SK-N-SH (cell line): ENCODE results near the gene GRK3. TPM values are rescaled to one million over a fixed set of nuclear protein-coding genes. Genes with fewer than 3 reads are reported as not detected.

Experiments used
- CTCF ChIA-PET: fragments of 300-600, 350-600 bp; formaldehyde crosslinking; extraction: SDS; loops from one replicate; lab custom pipeline; 2021; lab: Yijun Ruan, JAX
- POLR2A ChIA-PET: fragments of 350-600 bp; sonication (Branson Sonifier 250); formaldehyde crosslinking; extraction: SDS; loops from one replicate; lab custom pipeline; 2020; ENCODE audit warnings: antibody characterized with exemption, inconsistent platforms; lab: Yijun Ruan, JAX
- DNase-seq: peaks from one replicate; pipeline ENCODE4 v3.0.0; 2012
- H2AFZ ChIP-seq: fragments of 200-600 bp; sonication (generic); 2 replicates; pipeline ENCODE4 v1.8.1; 2016; ENCODE audit warnings: antibody characterized with exemption, mild to moderate bottlenecking, low read depth
- H3F3A ChIP-seq: fragments of 200-600 bp; sonication (generic); replicated peaks from 2 replicates; pipeline ENCODE3; 2016; ENCODE audit warnings: antibody characterized with exemption, mild to moderate bottlenecking; ENCODE audit not compliant: insufficient read depth
- H3K27ac ChIP-seq, 2 experiments: fragments of 200-500 bp in 1 of 2; fragments of 200-600 bp in 1 of 2; sonication (Bioruptor generic) in 1 of 2; sonication (generic), shearing (Covaris generic) in 1 of 2; 2 replicates each; pipeline versions ENCODE4 v1.5.1 to v1.6.1; 2014 to 2016; ENCODE audit warnings: low read depth in 2 of 2, inconsistent platforms in 1 of 2, low read length in 1 of 2, mild to moderate bottlenecking in 1 of 2, mixed read lengths in 1 of 2
- H3K27me3 ChIP-seq: fragments of 200-600 bp; sonication (generic), shearing (Covaris generic); 2 replicates; pipeline ENCODE4 v1.6.1; 2016; ENCODE audit warnings: mixed run types; ENCODE audit not compliant: insufficient read depth
- H3K36me3 ChIP-seq, 2 experiments: fragments of 200-500 bp in 1 of 2; fragments of 200-600 bp in 1 of 2; sonication (Bioruptor generic) in 1 of 2; sonication (generic) in 1 of 2; replicated peaks in 1 of 2; 2 replicates each; pipeline versions ENCODE3 to v1.5.1; 2014 to 2016; ENCODE audit warnings: low read length in 1 of 2, mild to moderate bottlenecking in 1 of 2; ENCODE audit not compliant: insufficient read depth in 2 of 2, control insufficient read depth in 1 of 2
- H3K4me1 ChIP-seq, 2 experiments: fragments of 200-500 bp in 1 of 2; fragments of 200-600 bp in 1 of 2; sonication (Bioruptor generic) in 1 of 2; sonication (generic), shearing (Covaris generic) in 1 of 2; 2 replicates each; pipeline versions ENCODE4 v1.5.1 to v1.6.1; 2014 to 2016; ENCODE audit warnings: low read depth in 1 of 2, low read length in 1 of 2, mixed run types in 1 of 2; ENCODE audit not compliant: insufficient read depth in 2 of 2, control insufficient read depth in 1 of 2
- H3K4me2 ChIP-seq: fragments of 200-600 bp; sonication (generic), shearing (Covaris generic); 2 replicates; pipeline ENCODE4 v1.6.1; 2017; ENCODE audit warnings: mixed run types
- H3K4me3 ChIP-seq, 2 experiments: fragments of 200-500 bp in 1 of 2; fragments of 200-600 bp in 1 of 2; sonication (Bioruptor generic) in 1 of 2; sonication (generic), shearing (Covaris generic) in 1 of 2; 2 replicates each; pipeline versions ENCODE4 v1.5.1 to v1.8.1; 2014 to 2016; ENCODE audit warnings: low read depth in 2 of 2, inconsistent platforms in 1 of 2, low read length in 1 of 2, mild to moderate bottlenecking in 1 of 2, mixed read lengths in 1 of 2, moderate library complexity in 1 of 2
- H3K79me2 ChIP-seq: fragments of 200-600 bp; sonication (generic); 2 replicates; pipeline ENCODE4 v1.8.1; 2017; ENCODE audit warnings: mild to moderate bottlenecking; ENCODE audit not compliant: insufficient read depth
- H3K9ac ChIP-seq: fragments of 200-600 bp; sonication (generic); 2 replicates; pipeline ENCODE4 v1.6.1; 2017; ENCODE audit warnings: mixed run types
- H3K9me2 ChIP-seq: fragments of 200-600 bp; sonication (generic); 2 replicates; pipeline ENCODE4 v1.6.1; 2017; ENCODE audit warnings: mixed run types
- H3K9me3 ChIP-seq: fragments of 200-600 bp; sonication (generic); 2 replicates; pipeline ENCODE4 v1.6.1; 2017; ENCODE audit warnings: mixed run types, mild to moderate bottlenecking, moderate library complexity
- H4K20me1 ChIP-seq: fragments of 200-600 bp; sonication (generic); 2 replicates; pipeline ENCODE4 v1.6.1; 2017; ENCODE audit warnings: mild to moderate bottlenecking, mixed run types; ENCODE audit not compliant: insufficient read depth
- ELF1 ChIP-seq: IDR thresholded peaks from 2 replicates; pipeline ENCODE4 v1.4.0; 2012
- EP300 ChIP-seq, 2 experiments: IDR thresholded peaks; 2 replicates each; pipeline versions ENCODE4 v1.4.0 to v1.6.1; 2012; ENCODE audit warnings: borderline replicate concordance in 1 of 2, low read depth in 1 of 2, low read length in 1 of 2
- FOXJ3 ChIP-seq: sonication (generic); formaldehyde crosslinking; IDR thresholded peaks from 2 replicates; pipeline ENCODE4 v1.5.1; 2020; ENCODE audit warnings: mild to moderate bottlenecking, missing genetic modification reagents
- FOXM1 ChIP-seq: IDR thresholded peaks from 2 replicates; pipeline ENCODE4 v1.4.0; 2012; ENCODE audit warnings: low read depth, mild to moderate bottlenecking
- JUND ChIP-seq: IDR thresholded peaks from 2 replicates; pipeline ENCODE4 v1.4.0; 2012
- MXI1 ChIP-seq: IDR thresholded peaks from 2 replicates; pipeline ENCODE4 v1.6.1; 2012; ENCODE audit warnings: mild to moderate bottlenecking, low read depth, low read length, improper control_type of control experiment
- NFIC ChIP-seq: IDR thresholded peaks from 2 replicates; pipeline ENCODE4 v1.4.0; 2012; ENCODE audit warnings: borderline replicate concordance
- NRF1 ChIP-seq: IDR thresholded peaks from 2 replicates; pipeline ENCODE4 v1.6.1; 2012; ENCODE audit warnings: low read depth, mild to moderate bottlenecking, low read length
- RAD21 ChIP-seq: IDR thresholded peaks from 2 replicates; pipeline ENCODE4 v1.6.1; 2012; ENCODE audit warnings: mild to moderate bottlenecking, low read length
- RCOR1 ChIP-seq: fragments of 150-350 bp; IDR thresholded peaks from 2 replicates; pipeline ENCODE4 v1.6.1; 2017; ENCODE audit warnings: antibody characterized with exemption, low read length
- SIN3A ChIP-seq: IDR thresholded peaks from 2 replicates; pipeline ENCODE4 v1.6.1; 2012; ENCODE audit warnings: low read depth, mild to moderate bottlenecking, low read length, moderate library complexity, borderline replicate concordance
- SMC3 ChIP-seq: IDR thresholded peaks from 2 replicates; pipeline ENCODE4 v1.6.1; 2012; ENCODE audit warnings: low read depth, low read length, improper control_type of control experiment
- TCF12 ChIP-seq: IDR thresholded peaks from 2 replicates; pipeline ENCODE4 v1.4.0; 2012
- YY1 ChIP-seq: IDR thresholded peaks from 2 replicates; pipeline ENCODE4 v1.4.0; 2012; ENCODE audit warnings: low read depth, mild to moderate bottlenecking
- WGBS: methylation state at CpG from one replicate; pipeline ENCODE4 v1.1.6; 2017; ENCODE audit warnings: low lambda C conversion rate; 5-methylcytosine and 5-hydroxymethylcytosine counted together
- polyA plus RNA-seq, 3 experiments: library from polyadenylated mRNA; depleted of rRNA; stranded (reverse); fragments of >200 nt; gene quantifications; 2 replicates each; pipeline ENCODE4 v1.2.3, GENCODE V29; 2012
- TF ChIP-seq, protein P1 (sequence below): fragments of 150-350 bp; IDR thresholded peaks from 2 replicates; pipeline ENCODE4 v1.6.1; 2017; ENCODE audit warnings: antibody characterized with exemption, low read length, low read depth, borderline replicate concordance
- TF ChIP-seq, protein P2 (sequence below): IDR thresholded peaks from 2 replicates; pipeline ENCODE4 v1.4.0; 2012; ENCODE audit warnings: low read depth, borderline replicate concordance
- TF ChIP-seq, protein P3 (sequence below): fragments of 150-350 bp; IDR thresholded peaks from 2 replicates; pipeline ENCODE4 v1.6.1; 2016; ENCODE audit warnings: mild to moderate bottlenecking, low read depth, low read length
- TF ChIP-seq, protein P4 (sequence below): fragments of 200-600 bp; sonication (generic); IDR thresholded peaks from 2 replicates; pipeline ENCODE4 v1.6.1; 2017; ENCODE audit warnings: antibody characterized with exemption, mild to moderate bottlenecking, moderate library complexity
- TF ChIP-seq, protein P5 (sequence below): IDR thresholded peaks from 2 replicates; pipeline ENCODE4 v1.4.0; 2012; ENCODE audit warnings: low read depth, borderline replicate concordance
- TF ChIP-seq, protein P6 (sequence below): IDR thresholded peaks from 2 replicates; pipeline ENCODE4 v1.4.0; 2012; ENCODE audit warnings: low read depth

Gene GRK3
- polyA plus RNA-seq, 1 of the 3 experiments (the other 2 are of a cell fraction), result 1.3 TPM

DNA sequence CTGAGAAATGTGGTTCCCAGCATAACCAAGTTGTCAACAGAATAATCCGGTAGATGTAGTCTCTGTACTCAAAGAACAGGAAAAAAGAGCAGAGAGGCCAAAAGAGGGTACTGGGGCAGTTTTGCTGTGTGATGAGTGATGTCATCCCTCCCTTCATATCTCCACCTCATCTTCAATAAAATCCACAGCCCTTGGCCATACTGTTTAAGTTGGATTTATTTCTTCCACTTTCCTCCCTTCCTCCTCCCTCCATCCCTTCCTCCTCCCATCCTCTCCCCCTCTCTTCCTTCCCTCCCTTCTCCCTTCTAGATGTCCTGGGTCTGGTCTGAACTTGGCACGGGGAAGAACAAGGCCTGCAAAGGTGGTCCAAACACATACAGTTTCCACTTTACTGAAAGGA lies 18.2 kb upstream of the GRK3 start:
- Histone ChIP-seq H3K9me3 (no peaks in the 10 kb centered on the region), H3K4me2 (no peak overlapping the region), H2AFZ (no peak overlapping the region), H3K27ac (0 out of 4 replicates have a peak overlapping the region, but pooled peaks of 1 of the 2 experiments have one; percentile 21), H3K79me2 (no peaks in the 10 kb centered on the region), H4K20me1 (no peaks in the 10 kb centered on the region), H3K9me2 (no peaks in the 10 kb centered on the region), H3K4me1 (no peaks in the 10 kb centered on the region; a peak in 2 of 4 replicates), H3K4me3 (no peak overlapping the region), H3K27me3 (no peaks in the 10 kb centered on the region), H3K9ac (no peak overlapping the region), H3F3A (peaks cover 17% of the 10 kb centered on the region), H3K36me3 (no peaks in the 10 kb centered on the region)
- POLR2A ChIA-PET, result no interaction called here
- CTCF ChIA-PET, result interaction anchor here (1.0 kb wide), 1 partner anchor 227 kb away, joined by 4 read pairs; no protein-coding TSS in a partner anchor
- TF ChIP-seq, protein P1, sequence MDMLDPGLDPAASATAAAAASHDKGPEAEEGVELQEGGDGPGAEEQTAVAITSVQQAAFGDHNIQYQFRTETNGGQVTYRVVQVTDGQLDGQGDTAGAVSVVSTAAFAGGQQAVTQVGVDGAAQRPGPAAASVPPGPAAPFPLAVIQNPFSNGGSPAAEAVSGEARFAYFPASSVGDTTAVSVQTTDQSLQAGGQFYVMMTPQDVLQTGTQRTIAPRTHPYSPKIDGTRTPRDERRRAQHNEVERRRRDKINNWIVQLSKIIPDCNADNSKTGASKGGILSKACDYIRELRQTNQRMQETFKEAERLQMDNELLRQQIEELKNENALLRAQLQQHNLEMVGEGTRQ, result no peak
- TF ChIP-seq NRF1 (no peak), YY1 (no peak), MXI1 (no peak), SMC3 (no peak), SIN3A (no peak), JUND (no peak), RAD21 (no peak), FOXM1 (no peak), RCOR1 (no peak), NFIC (no peak), EP300 (IDR thresholded peaks at IDR 0.05; ENCODE audit: borderline replicate concordance in 1 of 2, low read depth in 1 of 2, low read length in 1 of 2) (no peak), TCF12 (no peak), ELF1 (no peak), FOXJ3 (CRISPR knock-in tag) (no peak)
- TF ChIP-seq, protein P2, sequence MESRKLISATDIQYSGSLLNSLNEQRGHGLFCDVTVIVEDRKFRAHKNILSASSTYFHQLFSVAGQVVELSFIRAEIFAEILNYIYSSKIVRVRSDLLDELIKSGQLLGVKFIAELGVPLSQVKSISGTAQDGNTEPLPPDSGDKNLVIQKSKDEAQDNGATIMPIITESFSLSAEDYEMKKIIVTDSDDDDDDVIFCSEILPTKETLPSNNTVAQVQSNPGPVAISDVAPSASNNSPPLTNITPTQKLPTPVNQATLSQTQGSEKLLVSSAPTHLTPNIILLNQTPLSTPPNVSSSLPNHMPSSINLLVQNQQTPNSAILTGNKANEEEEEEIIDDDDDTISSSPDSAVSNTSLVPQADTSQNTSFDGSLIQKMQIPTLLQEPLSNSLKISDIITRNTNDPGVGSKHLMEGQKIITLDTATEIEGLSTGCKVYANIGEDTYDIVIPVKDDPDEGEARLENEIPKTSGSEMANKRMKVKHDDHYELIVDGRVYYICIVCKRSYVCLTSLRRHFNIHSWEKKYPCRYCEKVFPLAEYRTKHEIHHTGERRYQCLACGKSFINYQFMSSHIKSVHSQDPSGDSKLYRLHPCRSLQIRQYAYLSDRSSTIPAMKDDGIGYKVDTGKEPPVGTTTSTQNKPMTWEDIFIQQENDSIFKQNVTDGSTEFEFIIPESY, result no peak
- TF ChIP-seq, protein P3, sequence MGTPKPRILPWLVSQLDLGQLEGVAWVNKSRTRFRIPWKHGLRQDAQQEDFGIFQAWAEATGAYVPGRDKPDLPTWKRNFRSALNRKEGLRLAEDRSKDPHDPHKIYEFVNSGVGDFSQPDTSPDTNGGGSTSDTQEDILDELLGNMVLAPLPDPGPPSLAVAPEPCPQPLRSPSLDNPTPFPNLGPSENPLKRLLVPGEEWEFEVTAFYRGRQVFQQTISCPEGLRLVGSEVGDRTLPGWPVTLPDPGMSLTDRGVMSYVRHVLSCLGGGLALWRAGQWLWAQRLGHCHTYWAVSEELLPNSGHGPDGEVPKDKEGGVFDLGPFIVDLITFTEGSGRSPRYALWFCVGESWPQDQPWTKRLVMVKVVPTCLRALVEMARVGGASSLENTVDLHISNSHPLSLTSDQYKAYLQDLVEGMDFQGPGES, result no peak
- TF ChIP-seq, protein P4, sequence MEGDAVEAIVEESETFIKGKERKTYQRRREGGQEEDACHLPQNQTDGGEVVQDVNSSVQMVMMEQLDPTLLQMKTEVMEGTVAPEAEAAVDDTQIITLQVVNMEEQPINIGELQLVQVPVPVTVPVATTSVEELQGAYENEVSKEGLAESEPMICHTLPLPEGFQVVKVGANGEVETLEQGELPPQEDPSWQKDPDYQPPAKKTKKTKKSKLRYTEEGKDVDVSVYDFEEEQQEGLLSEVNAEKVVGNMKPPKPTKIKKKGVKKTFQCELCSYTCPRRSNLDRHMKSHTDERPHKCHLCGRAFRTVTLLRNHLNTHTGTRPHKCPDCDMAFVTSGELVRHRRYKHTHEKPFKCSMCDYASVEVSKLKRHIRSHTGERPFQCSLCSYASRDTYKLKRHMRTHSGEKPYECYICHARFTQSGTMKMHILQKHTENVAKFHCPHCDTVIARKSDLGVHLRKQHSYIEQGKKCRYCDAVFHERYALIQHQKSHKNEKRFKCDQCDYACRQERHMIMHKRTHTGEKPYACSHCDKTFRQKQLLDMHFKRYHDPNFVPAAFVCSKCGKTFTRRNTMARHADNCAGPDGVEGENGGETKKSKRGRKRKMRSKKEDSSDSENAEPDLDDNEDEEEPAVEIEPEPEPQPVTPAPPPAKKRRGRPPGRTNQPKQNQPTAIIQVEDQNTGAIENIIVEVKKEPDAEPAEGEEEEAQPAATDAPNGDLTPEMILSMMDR, result no peak
- TF ChIP-seq, protein P5, sequence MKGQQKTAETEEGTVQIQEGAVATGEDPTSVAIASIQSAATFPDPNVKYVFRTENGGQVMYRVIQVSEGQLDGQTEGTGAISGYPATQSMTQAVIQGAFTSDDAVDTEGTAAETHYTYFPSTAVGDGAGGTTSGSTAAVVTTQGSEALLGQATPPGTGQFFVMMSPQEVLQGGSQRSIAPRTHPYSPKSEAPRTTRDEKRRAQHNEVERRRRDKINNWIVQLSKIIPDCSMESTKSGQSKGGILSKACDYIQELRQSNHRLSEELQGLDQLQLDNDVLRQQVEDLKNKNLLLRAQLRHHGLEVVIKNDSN, result no peak
- TF ChIP-seq, protein P6, sequence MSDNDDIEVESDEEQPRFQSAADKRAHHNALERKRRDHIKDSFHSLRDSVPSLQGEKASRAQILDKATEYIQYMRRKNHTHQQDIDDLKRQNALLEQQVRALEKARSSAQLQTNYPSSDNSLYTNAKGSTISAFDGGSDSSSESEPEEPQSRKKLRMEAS, result no peak
- WGBS, result 82% methylated on average over 2 of the region's 2 CpGs
- no peak for DNase-seq
